ENCODE results near the gene MBP.

The MBP gene

DNA sequence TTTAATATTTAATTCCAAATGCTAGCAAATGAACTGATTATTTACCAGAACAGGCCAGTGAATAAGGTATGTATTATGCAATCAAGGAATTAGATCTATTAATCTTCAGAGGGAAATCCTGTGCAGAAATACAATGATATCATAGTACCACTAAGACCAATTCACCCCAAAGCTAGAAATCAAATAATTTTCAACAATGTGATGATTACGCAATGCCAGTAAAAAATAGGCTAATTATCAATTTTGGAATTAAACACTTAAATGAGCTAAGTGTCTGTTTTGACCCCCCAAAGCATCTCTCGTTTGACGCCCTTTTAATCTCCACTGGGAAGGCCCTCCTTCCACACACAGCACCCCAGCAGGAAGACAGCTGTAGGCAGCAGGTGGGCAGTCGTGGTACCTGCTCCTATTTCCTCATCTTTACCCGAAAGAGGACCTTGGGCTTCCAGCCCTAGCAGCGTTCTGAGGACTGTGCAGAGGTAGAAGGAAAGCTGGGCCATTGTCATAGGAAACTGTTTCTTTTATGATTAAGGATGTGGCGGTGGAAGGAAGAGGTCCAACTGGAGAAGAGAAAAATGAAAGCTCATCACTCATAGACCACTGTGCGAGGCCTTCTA lies 84.7 kb downstream of the MBP start:
- DNase-seq (ENCODE audit: low read depth) = no peak

GRCh38 chr18:77046994-77047393 lies 85.6 kb downstream of the MBP start:
- DNase-seq (ENCODE audit: low read depth) = no peak

GRCh38 chr18:77046409-77046808 lies 86.2 kb downstream of the MBP start:
- no peak for DNase-seq (ENCODE audit: low read depth)

- DNase-seq (ENCODE audit: low read depth) = no peak
Observed at GRCh38 chr18:77045677-77046076, 86.9 kb downstream of the MBP start.

- DNase-seq (ENCODE audit: low read depth) = no peak
Observed at GRCh38 chr18:77044866-77045664, 87.5 kb downstream of the MBP start.

- DNase-seq (ENCODE audit: low read depth) = no peak
Observed at GRCh38 chr18:77043541-77044280, 88.9 kb downstream of the MBP start.

- no peak for DNase-seq (ENCODE audit: low read depth)
Observed at GRCh38 chr18:77042583-77042982, 90.0 kb downstream of the MBP start.

DNA sequence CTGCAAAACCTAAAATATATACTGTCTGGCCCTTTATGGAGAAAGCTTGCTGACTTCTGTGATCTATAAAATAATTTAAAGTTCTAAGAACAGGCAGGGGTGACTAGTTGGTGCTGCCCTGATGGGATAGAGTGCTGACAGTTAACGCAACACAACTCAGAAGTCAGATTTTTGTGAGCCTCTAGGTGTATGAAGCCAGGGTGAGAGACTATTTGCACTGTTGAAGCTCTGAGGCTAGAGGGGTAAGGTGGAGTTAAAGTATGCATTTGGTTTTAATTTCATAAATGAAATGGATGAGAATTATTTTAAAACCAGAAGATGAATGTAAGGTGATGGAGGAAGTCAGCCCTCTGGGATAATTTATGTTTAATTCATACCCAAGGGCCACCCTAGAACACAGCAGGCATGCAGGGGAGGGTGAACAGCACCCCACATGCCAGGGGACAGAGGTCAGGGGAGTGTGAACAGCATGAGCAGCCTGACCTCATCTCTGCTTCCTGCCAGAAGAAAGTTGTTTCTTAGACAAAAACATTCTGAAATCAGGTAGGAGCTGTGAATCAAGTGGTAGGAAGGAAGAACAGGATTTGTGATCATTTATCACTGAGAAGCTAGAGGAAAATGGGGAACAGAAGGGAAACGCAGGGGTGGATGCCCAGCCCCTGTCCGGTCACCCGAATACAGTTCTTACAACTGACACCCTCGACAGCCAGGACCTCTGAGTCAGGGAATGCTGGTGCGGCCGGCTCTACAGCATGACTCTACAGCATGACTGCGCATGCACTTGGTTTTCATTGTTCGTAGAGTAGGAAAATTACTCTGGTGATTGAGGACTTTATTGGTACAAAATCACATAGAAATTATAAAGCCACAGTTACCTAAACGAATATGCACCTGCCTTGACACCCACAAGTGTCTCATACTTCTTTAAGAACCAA lies 93.1 kb downstream of the MBP start:
- DNase-seq (ENCODE audit: low read depth) = no peak

DNA sequence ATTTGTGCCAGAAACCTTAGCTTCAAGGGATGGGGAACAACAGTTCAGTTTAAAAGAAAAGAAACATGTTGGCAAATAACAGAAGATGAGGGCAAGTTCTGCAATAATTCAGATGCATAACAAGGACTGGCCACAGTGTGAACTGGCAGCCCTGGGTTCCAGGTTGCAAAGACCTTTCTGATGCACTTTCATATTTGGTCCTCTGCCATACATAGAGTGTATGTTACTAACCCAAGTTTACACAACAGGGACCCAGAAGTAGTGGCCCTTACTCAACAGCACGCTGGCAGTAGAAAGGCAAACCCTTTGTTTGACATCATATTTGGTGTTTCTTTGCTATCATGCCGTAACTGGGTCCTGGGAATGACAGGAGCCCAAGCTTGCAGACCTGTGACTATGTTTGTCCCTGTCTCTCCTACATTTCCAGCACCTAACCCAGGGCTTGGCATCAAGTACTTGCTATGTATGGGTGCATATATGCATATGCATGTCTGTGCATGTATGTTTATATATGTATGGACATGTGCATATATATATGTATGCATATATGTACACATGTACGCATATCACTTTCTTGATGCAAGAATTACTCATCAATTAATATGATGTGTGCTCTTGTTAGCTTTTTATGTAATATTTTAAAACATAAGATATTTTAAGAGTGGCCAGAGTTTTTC lies 94.3 kb downstream of the MBP start:
- DNase-seq (ENCODE audit: low read depth) = no peak

- DNase-seq (ENCODE audit: low read depth) = no peak
Observed at GRCh38 chr18:77037567-77037966, 95.0 kb downstream of the MBP start.

DNA sequence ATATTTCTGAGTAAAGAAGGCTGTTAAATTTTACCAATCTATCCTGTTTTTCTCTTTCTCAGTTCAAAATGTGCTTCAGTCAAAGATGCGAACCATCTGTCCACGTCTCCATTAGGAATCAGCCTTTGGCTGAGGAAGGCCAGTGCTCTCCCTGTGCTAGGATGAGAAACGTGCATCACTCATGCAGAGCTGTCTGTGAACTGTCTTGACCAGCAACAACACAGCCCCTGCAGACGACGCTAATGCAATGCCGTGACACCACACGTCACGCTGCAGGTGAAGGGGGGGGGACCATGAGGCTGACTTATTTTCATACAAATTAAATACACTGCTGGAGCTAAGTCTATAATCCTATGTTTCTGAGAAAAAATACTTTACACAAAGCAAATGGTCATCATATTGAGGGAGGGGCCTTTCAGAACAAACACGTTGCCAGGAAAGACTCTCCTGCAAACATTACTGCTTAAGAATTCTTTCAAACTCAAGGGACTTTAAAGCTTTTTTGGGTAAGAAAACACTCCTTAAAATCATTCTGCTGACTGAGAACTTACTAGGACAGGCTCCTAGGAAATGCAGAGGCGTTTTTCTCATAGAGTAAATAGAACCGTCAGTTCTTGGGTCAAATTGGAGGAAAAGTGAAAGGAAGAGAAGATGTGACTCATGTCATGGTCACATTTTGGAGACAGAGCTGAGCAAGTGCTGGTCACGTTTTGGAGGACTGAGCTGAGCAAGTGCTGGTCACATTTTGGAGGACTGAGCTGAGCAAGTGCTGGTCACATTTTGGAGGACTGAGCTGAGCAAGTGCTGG lies 97.0 kb downstream of the MBP start:
- no peak for DNase-seq (ENCODE audit: low read depth)

DNA sequence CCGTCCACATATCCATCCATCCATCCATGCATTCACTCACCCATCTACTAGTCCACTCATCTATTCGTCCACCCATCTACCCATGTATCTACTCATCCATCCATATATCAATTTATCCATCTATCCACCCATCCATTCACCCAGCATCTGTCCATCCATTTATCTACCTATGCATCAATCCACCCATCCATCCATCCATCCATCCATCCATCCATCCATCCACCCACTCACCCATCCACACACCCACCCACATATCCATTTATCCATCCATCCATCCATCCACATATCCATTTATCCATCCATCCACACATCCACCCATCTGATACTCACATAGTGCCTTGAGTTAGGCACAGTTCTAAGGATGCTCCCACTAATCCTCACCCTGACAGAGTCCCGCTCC lies 99.0 kb downstream of the MBP start:
- DNase-seq (ENCODE audit: low read depth) = no peak

GRCh38 chr18:77032181-77032701 lies 100.3 kb downstream of the MBP start:
- no peak for DNase-seq (ENCODE audit: low read depth)

- no peak for DNase-seq (ENCODE audit: low read depth)
Observed at GRCh38 chr18:77031662-77032061, 100.9 kb downstream of the MBP start.

DNA sequence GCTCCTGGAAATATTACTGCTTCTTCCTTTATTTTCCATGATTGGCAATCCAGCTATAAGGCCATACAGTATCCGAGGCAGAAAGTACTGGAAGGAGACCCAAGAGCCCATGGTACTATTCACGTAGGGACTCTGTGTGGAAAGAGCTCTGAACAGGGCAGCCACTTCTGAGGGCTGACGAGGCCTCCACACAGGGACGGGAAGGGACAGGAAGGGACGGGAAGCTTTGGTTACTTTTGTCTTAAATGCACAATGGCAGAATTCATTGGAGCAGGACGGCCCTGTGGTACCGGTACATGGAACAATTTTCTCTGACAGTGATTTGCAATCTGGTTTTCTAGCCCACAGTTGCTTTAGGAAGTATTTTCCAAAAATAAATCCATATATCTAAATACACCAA lies 102.4 kb downstream of the MBP start:
- DNase-seq (ENCODE audit: low read depth) = no peak

DNA sequence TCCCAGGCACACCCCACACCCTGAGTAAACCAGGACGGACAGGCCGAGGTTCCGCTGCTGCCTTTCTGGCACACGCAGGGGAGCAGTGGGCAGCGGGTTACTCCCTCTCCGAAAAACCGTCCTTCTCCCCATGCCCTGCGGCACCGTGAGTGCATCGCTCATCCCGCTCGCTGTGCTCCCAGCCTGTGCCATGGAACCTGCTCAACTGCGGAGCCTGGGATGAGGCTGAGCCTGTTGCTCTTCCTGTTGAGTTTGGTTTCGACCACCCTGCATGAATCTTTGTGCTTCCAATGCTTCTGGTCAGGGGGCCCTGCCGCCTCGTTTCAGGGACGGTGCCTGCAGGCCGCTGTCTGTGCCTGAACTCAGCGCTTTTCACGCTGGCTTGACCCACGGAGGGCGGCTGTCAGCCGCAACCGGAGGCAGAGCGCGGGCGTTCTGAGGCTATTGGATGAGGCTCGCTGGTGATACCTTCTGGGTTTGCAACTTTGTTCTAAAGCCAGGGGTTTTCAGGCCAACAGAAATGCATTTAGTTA lies 106.7 kb downstream of the MBP start:
- no peak for DNase-seq (ENCODE audit: low read depth)

GRCh38 chr18:77025123-77025522 lies 107.5 kb downstream of the MBP start:
- DNase-seq (ENCODE audit: low read depth) = no peak

GRCh38 chr18:77024476-77024875 lies 108.1 kb downstream of the MBP start:
- DNase-seq (ENCODE audit: low read depth) = no peak

DNA sequence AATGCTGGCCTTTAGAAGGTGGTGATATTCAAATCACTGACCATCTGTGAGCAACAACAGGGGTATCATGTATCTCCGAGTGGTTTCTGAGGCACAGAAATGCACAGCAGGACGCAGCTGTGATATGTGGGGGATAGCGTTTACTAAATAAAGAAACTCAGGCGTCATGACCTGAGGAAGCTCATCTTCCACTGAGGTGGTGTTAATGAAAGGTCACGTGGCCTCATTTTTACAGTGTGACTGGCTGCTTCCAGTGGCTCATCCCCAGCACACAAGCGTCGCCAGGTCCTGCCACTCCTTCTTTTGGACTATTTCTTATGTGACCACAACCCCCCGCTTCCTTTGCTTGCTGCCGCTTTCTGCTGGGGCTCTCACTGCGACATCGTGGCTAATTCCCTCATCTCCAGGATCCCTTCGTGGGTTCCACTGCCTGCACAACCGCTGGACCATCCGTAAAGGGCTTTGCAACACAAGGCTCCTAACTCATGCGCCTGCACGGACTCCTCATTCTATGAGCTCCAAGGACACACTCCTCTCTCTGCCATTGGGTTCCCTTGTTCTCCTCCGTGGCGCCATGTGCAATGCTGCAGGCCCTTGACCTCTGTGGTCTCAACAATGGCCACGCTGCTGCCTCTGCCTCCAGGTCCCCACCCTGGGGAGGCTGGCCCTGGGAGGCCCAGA lies 109.3 kb downstream of the MBP start:
- DNase-seq (ENCODE audit: low read depth) = no peak

All from activated T-helper 1 cell treated with Interleukin-2 at 50 U/mL for 16 hours (primary cell).